K562 (cell line): ENCODE data around the gene ZDHHC8. TPM values are rescaled to one million over a fixed set of nuclear protein-coding genes. Genes with fewer than 3 reads are reported as not detected.

ENCODE experiments used
- BRCA1 ChIP-seq, 2 experiments: fragments of 450-650 bp in 1 of 2; sonication (generic) in 1 of 2; formaldehyde crosslinking in 1 of 2; IDR thresholded peaks; 2 replicates each; pipeline versions ENCODE4 v1.5.0 to v1.6.1; 2017 to 2020; ENCODE audit warnings: mild to moderate bottlenecking in 1 of 2, missing genetic modification reagents in 1 of 2
- CBFA2T3 ChIP-seq: fragments of 450-650 bp; IDR thresholded peaks from 2 replicates; pipeline ENCODE4 v1.6.1; 2017
- CREM ChIP-seq: IDR thresholded peaks from 2 replicates; pipeline ENCODE4 v1.6.1; 2014; ENCODE audit warnings: antibody characterized with exemption, low read depth
- FOXA3 ChIP-seq, 2 experiments: fragments of 450-650 bp in 1 of 2; sonication (generic) in 1 of 2; formaldehyde crosslinking; IDR thresholded peaks in 1 of 2; conservative IDR thresholded peaks in 1 of 2; 2 replicates each; pipeline versions ENCODE4 v1.4.0 to v1.8.0; 2020 to 2022; ENCODE audit warnings: mild to moderate bottlenecking in 2 of 2, missing genetic modification reagents in 1 of 2
- HMG20A ChIP-seq: fragments of 450-650 bp; formaldehyde crosslinking; conservative IDR thresholded peaks from 2 replicates; pipeline ENCODE4 v1.4.0; 2020; ENCODE audit warnings: mild to moderate bottlenecking, mixed read lengths
- JUN ChIP-seq, 2 experiments: sonication (generic) in 1 of 2; formaldehyde crosslinking in 1 of 2; IDR thresholded peaks; 2 replicates each; pipeline versions ENCODE4 v1.6.1 to v1.8.0; 2012 to 2022; ENCODE audit warnings: borderline replicate concordance in 2 of 2, mild to moderate bottlenecking in 2 of 2, improper control_type of control experiment in 1 of 2, low read depth in 1 of 2, low read length in 1 of 2, missing genetic modification reagents in 1 of 2
- MED1 ChIP-seq: sonication (generic); formaldehyde crosslinking; IDR thresholded peaks from 2 replicates; pipeline ENCODE4 v1.8.1; 2023; ENCODE audit warnings: missing genetic modification reagents, borderline replicate concordance
- MTA3 ChIP-seq: fragments of 450-650 bp; formaldehyde crosslinking; IDR thresholded peaks from 2 replicates; pipeline ENCODE4 v1.6.1; 2017; ENCODE audit warnings: mild to moderate bottlenecking, borderline replicate concordance
- YY1 ChIP-seq, 3 experiments: IDR thresholded peaks; 2 replicates each; pipeline ENCODE4 v1.6.1; 2011; ENCODE audit warnings: low read length in 2 of 3, mild to moderate bottlenecking in 2 of 3, moderate library complexity in 2 of 3, borderline replicate concordance in 1 of 3, control low read depth in 1 of 3, low read depth in 1 of 3; ENCODE audit not compliant: insufficient read depth in 3 of 3, insufficient replicate concordance in 2 of 3, control insufficient read depth in 1 of 3, insufficient read length in 1 of 3; ENCODE audit errors: extremely low read depth in 1 of 3
- ZNF143 ChIP-seq: sonication (generic); formaldehyde crosslinking; IDR thresholded peaks from 2 replicates; pipeline ENCODE4 v1.9.0; 2022; ENCODE audit warnings: mild to moderate bottlenecking, missing genetic modification reagents
- ZNF217 ChIP-seq: sonication (generic); formaldehyde crosslinking; IDR thresholded peaks from 2 replicates; pipeline ENCODE4 v1.8.0; 2022; ENCODE audit warnings: mild to moderate bottlenecking, missing genetic modification reagents
- ZNF282 ChIP-seq: sonication (generic); formaldehyde crosslinking; IDR thresholded peaks from 2 replicates; pipeline ENCODE4 v1.8.1; 2023; ENCODE audit warnings: missing genetic modification reagents
- polyA plus RNA-seq, 8 experiments: library from polyadenylated mRNA; depleted of rRNA in 4 of 8; stranded (reverse) in 5 of 8; unstranded in 3 of 8; fragments of >200 nt; fragmentation: Nextera tagmentation in 2 of 8; fragmentation: Illumina TruSeq in 1 of 8; extraction: Ambion mirVana in 2 of 8; extraction: Trizol in 1 of 8; gene quantifications; 2 replicates each; pipeline versions ENCODE4 v1.2.1 to v1.2.3, GENCODE V29; 2011 to 2014; ENCODE audit warnings: inconsistent platforms in 1 of 8, missing spikeins in 1 of 8
- total RNA-seq, 7 experiments: library from RNA; depleted of rRNA in 6 of 7; stranded (reverse); fragments of >200 nt in 6 of 7; fragmentation: Illumina TruSeq in 2 of 7; extraction: Trizol in 2 of 7; gene quantifications; 2 replicates each; pipeline versions ENCODE4 v1.2.1 to v1.2.3, GENCODE V29; 2011 to 2021; ENCODE audit warnings: low replicate concordance in 1 of 7
- TF ChIP-seq, protein P1 (sequence below): sonication (generic); formaldehyde crosslinking; IDR thresholded peaks from 2 replicates; pipeline ENCODE4 v1.9.0; 2022; ENCODE audit warnings: mild to moderate bottlenecking, missing genetic modification reagents
- TF ChIP-seq, protein P2 (sequence below): fragments of 250-450 bp; sonication (Bioruptor Pico); IDR thresholded peaks from 2 replicates; pipeline ENCODE4 v1.4.0; 2020
- TF ChIP-seq, protein P3 (sequence below): fragments of 200-800 bp; sonication (Bioruptor generic); IDR thresholded peaks from 2 replicates; pipeline ENCODE4 v1.6.1; 2017; ENCODE audit warnings: missing genetic modification characterization, missing compliant biosample characterization
- TF ChIP-seq, protein P4 (sequence below): sonication (generic); formaldehyde crosslinking; IDR thresholded peaks from 2 replicates; pipeline ENCODE4 v1.8.0; 2022; ENCODE audit warnings: missing genetic modification reagents, mild to moderate bottlenecking, borderline replicate concordance

ZDHHC8 gene
- total and polyA plus RNA-seq, 9 of the 15 experiments (the other 6 are each of a cell fraction or from before 2014, with no cell fraction given): 0.04 to 109 (median 16.4) TPM

DNA sequence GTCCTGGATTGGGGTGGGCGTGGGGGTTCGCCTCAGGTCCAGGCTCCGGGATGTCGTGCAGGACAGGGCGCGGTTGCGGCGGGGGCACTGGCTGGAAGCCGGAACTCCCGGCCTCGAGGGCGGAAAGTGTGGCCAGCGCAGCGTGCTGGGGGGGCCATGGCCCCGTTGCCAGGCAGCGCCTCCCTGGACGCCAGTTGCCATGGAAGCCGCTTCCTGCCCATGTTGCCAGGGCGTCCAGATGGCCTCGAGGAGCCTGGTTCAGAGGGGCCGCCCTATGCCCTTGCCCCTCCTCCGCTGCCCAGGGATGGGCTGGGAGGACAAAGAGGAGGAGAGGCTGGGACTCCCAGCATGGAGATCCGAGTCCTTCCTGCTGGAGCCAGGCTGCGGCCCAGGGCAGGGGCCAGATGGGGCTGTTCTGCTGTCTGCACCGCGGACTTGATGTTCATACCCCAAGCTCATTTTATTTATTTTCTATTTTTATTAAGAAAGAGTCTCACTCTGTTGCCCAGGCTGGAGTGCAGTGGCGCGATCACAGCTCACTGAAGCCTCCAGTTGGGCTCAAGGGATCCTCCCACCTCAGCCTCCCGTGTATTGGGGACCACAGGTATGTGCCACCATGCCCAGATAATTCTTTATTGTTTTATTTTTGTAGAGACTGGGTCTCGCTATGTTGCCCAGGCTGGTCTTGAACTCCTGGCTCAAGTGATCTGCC is 23.9 kb downstream of the ZDHHC8 start (continued):
- no peak for TF ChIP-seq BRCA1 (IDR thresholded peaks at IDR 0.05)
- TF ChIP-seq BRCA1 (CRISPR knock-in tag; IDR thresholded peaks at IDR 0.05): 0 out of 2 replicates have a peak, but pooled peaks have one; percentile 67
- TF ChIP-seq MTA3: no peak
- no peak for TF ChIP-seq ZNF217 (CRISPR knock-in tag)
- 0 out of 2 replicates have a peak, but pooled peaks have one; percentile 39 for TF ChIP-seq ZNF143
- TF ChIP-seq, protein P1, sequence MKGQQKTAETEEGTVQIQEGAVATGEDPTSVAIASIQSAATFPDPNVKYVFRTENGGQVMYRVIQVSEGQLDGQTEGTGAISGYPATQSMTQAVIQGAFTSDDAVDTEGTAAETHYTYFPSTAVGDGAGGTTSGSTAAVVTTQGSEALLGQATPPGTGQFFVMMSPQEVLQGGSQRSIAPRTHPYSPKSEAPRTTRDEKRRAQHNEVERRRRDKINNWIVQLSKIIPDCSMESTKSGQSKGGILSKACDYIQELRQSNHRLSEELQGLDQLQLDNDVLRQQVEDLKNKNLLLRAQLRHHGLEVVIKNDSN: peak; percentile 42; the same call in 1 of the 2 replicates
- no peak for TF ChIP-seq HMG20A (CRISPR knock-in tag)
- TF ChIP-seq CREM: 0 out of 2 replicates have a peak, but pooled peaks have one; percentile 31
- TF ChIP-seq YY1 (IDR thresholded peaks at IDR 0.05; ENCODE audit: borderline replicate concordance in 1 of 3, control insufficient read depth in 1 of 3, extremely low read depth in 1 of 3, insufficient read depth in 3 of 3, insufficient read length in 1 of 3, insufficient replicate concordance in 2 of 3, low read depth in 1 of 3, low read length in 2 of 3): peak in 2 of 3 experiments; percentile 32 to 35
- TF ChIP-seq, protein P2, sequence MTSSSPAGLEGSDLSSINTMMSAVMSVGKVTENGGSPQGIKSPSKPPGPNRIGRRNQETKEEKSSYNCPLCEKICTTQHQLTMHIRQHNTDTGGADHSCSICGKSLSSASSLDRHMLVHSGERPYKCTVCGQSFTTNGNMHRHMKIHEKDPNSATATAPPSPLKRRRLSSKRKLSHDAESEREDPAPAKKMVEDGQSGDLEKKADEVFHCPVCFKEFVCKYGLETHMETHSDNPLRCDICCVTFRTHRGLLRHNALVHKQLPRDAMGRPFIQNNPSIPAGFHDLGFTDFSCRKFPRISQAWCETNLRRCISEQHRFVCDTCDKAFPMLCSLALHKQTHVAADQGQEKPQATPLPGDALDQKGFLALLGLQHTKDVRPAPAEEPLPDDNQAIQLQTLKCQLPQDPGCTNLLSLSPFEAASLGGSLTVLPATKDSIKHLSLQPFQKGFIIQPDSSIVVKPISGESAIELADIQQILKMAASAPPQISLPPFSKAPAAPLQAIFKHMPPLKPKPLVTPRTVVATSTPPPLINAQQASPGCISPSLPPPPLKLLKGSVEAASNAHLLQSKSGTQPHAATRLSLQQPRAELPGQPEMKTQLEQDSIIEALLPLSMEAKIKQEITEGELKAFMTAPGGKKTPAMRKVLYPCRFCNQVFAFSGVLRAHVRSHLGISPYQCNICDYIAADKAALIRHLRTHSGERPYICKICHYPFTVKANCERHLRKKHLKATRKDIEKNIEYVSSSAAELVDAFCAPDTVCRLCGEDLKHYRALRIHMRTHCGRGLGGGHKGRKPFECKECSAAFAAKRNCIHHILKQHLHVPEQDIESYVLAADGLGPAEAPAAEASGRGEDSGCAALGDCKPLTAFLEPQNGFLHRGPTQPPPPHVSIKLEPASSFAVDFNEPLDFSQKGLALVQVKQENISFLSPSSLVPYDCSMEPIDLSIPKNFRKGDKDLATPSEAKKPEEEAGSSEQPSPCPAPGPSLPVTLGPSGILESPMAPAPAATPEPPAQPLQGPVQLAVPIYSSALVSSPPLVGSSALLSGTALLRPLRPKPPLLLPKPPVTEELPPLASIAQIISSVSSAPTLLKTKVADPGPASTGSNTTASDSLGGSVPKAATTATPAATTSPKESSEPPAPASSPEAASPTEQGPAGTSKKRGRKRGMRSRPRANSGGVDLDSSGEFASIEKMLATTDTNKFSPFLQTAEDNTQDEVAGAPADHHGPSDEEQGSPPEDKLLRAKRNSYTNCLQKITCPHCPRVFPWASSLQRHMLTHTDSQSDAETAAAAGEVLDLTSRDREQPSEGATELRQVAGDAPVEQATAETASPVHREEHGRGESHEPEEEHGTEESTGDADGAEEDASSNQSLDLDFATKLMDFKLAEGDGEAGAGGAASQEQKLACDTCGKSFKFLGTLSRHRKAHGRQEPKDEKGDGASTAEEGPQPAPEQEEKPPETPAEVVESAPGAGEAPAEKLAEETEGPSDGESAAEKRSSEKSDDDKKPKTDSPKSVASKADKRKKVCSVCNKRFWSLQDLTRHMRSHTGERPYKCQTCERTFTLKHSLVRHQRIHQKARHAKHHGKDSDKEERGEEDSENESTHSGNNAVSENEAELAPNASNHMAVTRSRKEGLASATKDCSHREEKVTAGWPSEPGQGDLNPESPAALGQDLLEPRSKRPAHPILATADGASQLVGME (CRISPR knock-in tag): peak; percentile 92; the same call in 1 of the 2 replicates
- 0 out of 4 replicates have a peak, but pooled peaks of 1 of the 2 experiments have one; percentile 48 for TF ChIP-seq FOXA3 (CRISPR knock-in tag; conservative IDR thresholded peaks at IDR 0.05 in 1 of 2, IDR thresholded peaks at IDR 0.05 in 1 of 2)
- no peak for TF ChIP-seq JUN (IDR thresholded peaks at IDR 0.05; ENCODE audit: borderline replicate concordance, low read depth, low read length)
- TF ChIP-seq JUN (CRISPR knock-in tag; IDR thresholded peaks at IDR 0.05; ENCODE audit: borderline replicate concordance): peak; percentile 83
- no peak for TF ChIP-seq MED1
- TF ChIP-seq, protein P3, sequence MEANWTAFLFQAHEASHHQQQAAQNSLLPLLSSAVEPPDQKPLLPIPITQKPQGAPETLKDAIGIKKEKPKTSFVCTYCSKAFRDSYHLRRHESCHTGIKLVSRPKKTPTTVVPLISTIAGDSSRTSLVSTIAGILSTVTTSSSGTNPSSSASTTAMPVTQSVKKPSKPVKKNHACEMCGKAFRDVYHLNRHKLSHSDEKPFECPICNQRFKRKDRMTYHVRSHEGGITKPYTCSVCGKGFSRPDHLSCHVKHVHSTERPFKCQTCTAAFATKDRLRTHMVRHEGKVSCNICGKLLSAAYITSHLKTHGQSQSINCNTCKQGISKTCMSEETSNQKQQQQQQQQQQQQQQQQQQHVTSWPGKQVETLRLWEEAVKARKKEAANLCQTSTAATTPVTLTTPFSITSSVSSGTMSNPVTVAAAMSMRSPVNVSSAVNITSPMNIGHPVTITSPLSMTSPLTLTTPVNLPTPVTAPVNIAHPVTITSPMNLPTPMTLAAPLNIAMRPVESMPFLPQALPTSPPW (CRISPR knock-in tag): peak; percentile 97
- no peak for TF ChIP-seq CBFA2T3
- TF ChIP-seq, protein P4, sequence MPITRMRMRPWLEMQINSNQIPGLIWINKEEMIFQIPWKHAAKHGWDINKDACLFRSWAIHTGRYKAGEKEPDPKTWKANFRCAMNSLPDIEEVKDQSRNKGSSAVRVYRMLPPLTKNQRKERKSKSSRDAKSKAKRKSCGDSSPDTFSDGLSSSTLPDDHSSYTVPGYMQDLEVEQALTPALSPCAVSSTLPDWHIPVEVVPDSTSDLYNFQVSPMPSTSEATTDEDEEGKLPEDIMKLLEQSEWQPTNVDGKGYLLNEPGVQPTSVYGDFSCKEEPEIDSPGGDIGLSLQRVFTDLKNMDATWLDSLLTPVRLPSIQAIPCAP: no peak
- 0 out of 2 replicates have a peak, but pooled peaks have one; percentile 62 for TF ChIP-seq ZNF282
